Testis (tissue), 2 donors: ENCODE data around the gene PLA2R1.

Experiments used
- POLR2A ChIP-seq: fragments of 450-650 bp; IDR thresholded peaks from one replicate; pipeline ENCODE4 v1.6.1; 2017; ENCODE audit warnings: antibody characterized with exemption, mild to moderate bottlenecking, moderate library complexity
- TF ChIP-seq, protein P1 (sequence below), 3 experiments: fragments of 450-650 bp in 2 of 3; fragments of 200-600 bp in 1 of 3; sonication (generic) in 1 of 3; IDR thresholded peaks; one replicate each; pipeline ENCODE4 v1.5.1; 2016 to 2019; ENCODE audit warnings: antibody characterized with exemption in 3 of 3, mild to moderate bottlenecking in 2 of 3, moderate library complexity in 1 of 3

GRCh38 chr2:159959136-159959535 is 103.3 kb downstream of the PLA2R1 start:
- TF ChIP-seq, protein P1, sequence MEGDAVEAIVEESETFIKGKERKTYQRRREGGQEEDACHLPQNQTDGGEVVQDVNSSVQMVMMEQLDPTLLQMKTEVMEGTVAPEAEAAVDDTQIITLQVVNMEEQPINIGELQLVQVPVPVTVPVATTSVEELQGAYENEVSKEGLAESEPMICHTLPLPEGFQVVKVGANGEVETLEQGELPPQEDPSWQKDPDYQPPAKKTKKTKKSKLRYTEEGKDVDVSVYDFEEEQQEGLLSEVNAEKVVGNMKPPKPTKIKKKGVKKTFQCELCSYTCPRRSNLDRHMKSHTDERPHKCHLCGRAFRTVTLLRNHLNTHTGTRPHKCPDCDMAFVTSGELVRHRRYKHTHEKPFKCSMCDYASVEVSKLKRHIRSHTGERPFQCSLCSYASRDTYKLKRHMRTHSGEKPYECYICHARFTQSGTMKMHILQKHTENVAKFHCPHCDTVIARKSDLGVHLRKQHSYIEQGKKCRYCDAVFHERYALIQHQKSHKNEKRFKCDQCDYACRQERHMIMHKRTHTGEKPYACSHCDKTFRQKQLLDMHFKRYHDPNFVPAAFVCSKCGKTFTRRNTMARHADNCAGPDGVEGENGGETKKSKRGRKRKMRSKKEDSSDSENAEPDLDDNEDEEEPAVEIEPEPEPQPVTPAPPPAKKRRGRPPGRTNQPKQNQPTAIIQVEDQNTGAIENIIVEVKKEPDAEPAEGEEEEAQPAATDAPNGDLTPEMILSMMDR (IDR thresholded peaks at IDR 0.05) = no peak
- no peak for TF ChIP-seq POLR2A
